GM12892 (cell line): ENCODE results near the gene CACNA2D4.

Experiments used
- DNase-seq: peaks from one replicate; pipeline ENCODE4 v3.0.0; 2011; ENCODE audit not compliant: insufficient read length
- FAIRE-seq: peaks from 2 replicates; lab custom pipeline; 2011; peaks lifted over from hg19 to GRCh38; lab: Jason Lieb, UNC
- POLR2A ChIP-seq: IDR thresholded peaks from 2 replicates; pipeline ENCODE4 v1.6.1; 2011; ENCODE audit warnings: low read depth, low read length, control low read depth
- POLR2AphosphoS5 ChIP-seq: IDR thresholded peaks from 2 replicates; pipeline ENCODE4 v1.6.1; 2011; ENCODE audit warnings: low read depth, low read length, control low read depth
- TAF1 ChIP-seq: IDR thresholded peaks from 2 replicates; pipeline ENCODE4 v1.6.1; 2011; ENCODE audit warnings: low read depth, mild to moderate bottlenecking, control low read depth, low read length, borderline replicate concordance

Gene CACNA2D4

GRCh38 chr12:1857086-1857485 lies 61.4 kb downstream of the CACNA2D4 start:
- FAIRE-seq (no peak), DNase-seq (no peak)
- TF ChIP-seq TAF1, result no peak

GRCh38 chr12:1855241-1855640 lies 63.2 kb downstream of the CACNA2D4 start:
- FAIRE-seq (no peak), DNase-seq (no peak)
- TF ChIP-seq POLR2A, result no peak

GRCh38 chr12:1853716-1854115 lies 64.7 kb downstream of the CACNA2D4 start:
- DNase-seq, result no peak
- TF ChIP-seq POLR2A (no peak), TAF1 (no peak), POLR2AphosphoS5 (no peak)
- FAIRE-seq, result no peak

- no peak for FAIRE-seq
Measured at GRCh38 chr12:1852076-1852475, 66.4 kb downstream of the CACNA2D4 start.

GRCh38 chr12:1851151-1851701 lies 67.2 kb downstream of the CACNA2D4 start:
- TF ChIP-seq POLR2A (no peak), POLR2AphosphoS5 (no peak), TAF1 (no peak)
- FAIRE-seq (no peak), DNase-seq (no peak)

More at GRCh38 chr12:1852076-1852475, 66.4 kb downstream of the CACNA2D4 start:
- no peak for DNase-seq
- TF ChIP-seq TAF1 (no peak), POLR2A (no peak), POLR2AphosphoS5 (no peak)

- TF ChIP-seq POLR2A (no peak), TAF1 (no peak), POLR2AphosphoS5 (no peak)
- no peak for FAIRE-seq
- no peak for DNase-seq
Measured at GRCh38 chr12:1848745-1849144, 69.7 kb downstream of the CACNA2D4 start.

- no peak for TF ChIP-seq POLR2A
- no peak for TF ChIP-seq POLR2AphosphoS5
- no peak for TF ChIP-seq TAF1
- no peak for DNase-seq
- no peak for FAIRE-seq
Measured at GRCh38 chr12:1848146-1848545, 70.3 kb downstream of the CACNA2D4 start.

GRCh38 chr12:1847411-1847810 lies 71.0 kb downstream of the CACNA2D4 start:
- no peak for DNase-seq
- no peak for FAIRE-seq
- TF ChIP-seq TAF1 (no peak), POLR2AphosphoS5 (no peak), POLR2A (no peak)

GRCh38 chr12:1846421-1847405 lies 71.7 kb downstream of the CACNA2D4 start:
- no peak for TF ChIP-seq POLR2AphosphoS5
- no peak for TF ChIP-seq TAF1
- TF ChIP-seq POLR2A, result no peak
- FAIRE-seq, result no peak
- DNase-seq, result no peak

GRCh38 chr12:1845886-1846285 lies 72.6 kb downstream of the CACNA2D4 start:
- TF ChIP-seq POLR2A (no peak), POLR2AphosphoS5 (no peak), TAF1 (no peak)
- DNase-seq (no peak), FAIRE-seq (no peak)

- DNase-seq, result no peak
- TF ChIP-seq POLR2A (no peak), POLR2AphosphoS5 (no peak), TAF1 (no peak)
- FAIRE-seq, result no peak
Measured at GRCh38 chr12:1845427-1845826, 73.0 kb downstream of the CACNA2D4 start.

- FAIRE-seq, result no peak
- no peak for DNase-seq
- TF ChIP-seq TAF1, result no peak
- no peak for TF ChIP-seq POLR2AphosphoS5
- TF ChIP-seq POLR2A, result no peak
Measured at GRCh38 chr12:1844661-1845409, 73.6 kb downstream of the CACNA2D4 start.
